MCF 10A (cell line): ENCODE results near the gene PCNX4. TPM values are rescaled to one million over a fixed set of nuclear protein-coding genes. Genes with fewer than 3 reads are reported as not detected.

ENCODE experiments used
- BruUV-seq: library from RNA; stranded (reverse); fragments of 400-500 nt; replicated peaks from 2 replicates; lab custom pipeline; 2021; lab: Mats Ljungman, UMichigan
- CTCF ChIA-PET: fragments of 300-600 bp; sonication (Branson Sonifier 250); formaldehyde crosslinking; extraction: SDS; loops from one replicate; lab custom pipeline; 2021; ENCODE audit warnings: antibody characterized with exemption, inconsistent platforms; lab: Yijun Ruan, JAX
- POLR2A ChIA-PET: fragments of 300-600, 350-650 bp; sonication (Branson Sonifier 250); formaldehyde crosslinking; extraction: SDS; loops from one replicate; lab custom pipeline; 2020; ENCODE audit warnings: antibody characterized with exemption, inconsistent platforms; lab: Yijun Ruan, JAX
- DNase-seq: peaks from one replicate; pipeline ENCODE4 v3.0.0-alpha.2; 2018; ENCODE audit not compliant: unreplicated experiment
- H3K27ac Mint-ChIP-seq: one replicate; pipeline ENCODE4 v1.8.0; 2022; ENCODE audit warnings: mild to moderate bottlenecking, low read depth, mixed read lengths; ENCODE audit not compliant: unreplicated experiment
- H3K27me3 Mint-ChIP-seq: one replicate; pipeline ENCODE4 v1.8.0; 2022; ENCODE audit warnings: mixed read lengths; ENCODE audit not compliant: insufficient read depth, unreplicated experiment
- H3K36me3 Mint-ChIP-seq: one replicate; pipeline ENCODE4 v1.8.0; 2022; ENCODE audit warnings: mild to moderate bottlenecking, moderate library complexity, mixed read lengths; ENCODE audit not compliant: insufficient read depth, unreplicated experiment
- H3K4me1 Mint-ChIP-seq: one replicate; pipeline ENCODE4 v1.8.0; 2022; ENCODE audit warnings: mixed read lengths; ENCODE audit not compliant: insufficient read depth, unreplicated experiment
- H3K4me3 Mint-ChIP-seq: one replicate; pipeline ENCODE4 v1.8.0; 2022; ENCODE audit warnings: mild to moderate bottlenecking, moderate library complexity, mixed read lengths; ENCODE audit not compliant: unreplicated experiment
- H3K9me3 Mint-ChIP-seq: one replicate; pipeline ENCODE4 v1.8.0; 2022; ENCODE audit warnings: mixed read lengths; ENCODE audit not compliant: unreplicated experiment
- intact Hi-C: fragments of 100-400 bp; cut with micrococcal nuclease; formaldehyde crosslinking; loops from 2 replicates; pipeline ENCODE4 v1.14.1; 2022
- total RNA-seq: library from RNA; stranded (reverse); gene quantifications from 2 replicates; pipeline ENCODE4 v1.2.3, GENCODE V29; 2022
- TF ChIP-seq, protein P1 (sequence below): fragments of 200-600 bp; IDR thresholded peaks from one replicate; pipeline ENCODE4 v1.8.0; 2022; ENCODE audit warnings: antibody characterized with exemption, mild to moderate bottlenecking; ENCODE audit not compliant: unreplicated experiment

The PCNX4 gene
- total RNA-seq, 1 experiment from 2014 or later: 62.8 TPM

DNA sequence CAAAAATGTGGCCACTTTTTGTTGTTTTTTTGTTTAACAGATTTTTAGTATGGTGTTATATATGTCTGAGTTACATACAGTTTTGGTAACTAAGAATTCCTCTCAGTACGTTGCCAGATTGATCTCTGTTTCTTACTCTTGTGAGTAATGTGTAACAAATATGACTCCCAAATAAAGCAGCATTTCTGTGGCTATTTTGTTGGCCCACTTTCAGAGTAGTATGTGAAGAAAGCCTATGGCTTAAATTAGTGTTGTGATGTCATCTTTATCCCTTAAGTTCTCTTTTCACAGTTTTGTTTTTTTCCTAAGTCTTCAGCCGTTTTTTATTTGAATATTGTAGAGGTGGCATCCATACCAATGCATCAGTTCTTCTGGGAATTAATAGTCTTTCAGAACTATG lies 10.7 kb downstream of the PCNX4 start:
- Mint-ChIP-seq H3K27ac (peak overlapping the region; percentile 62), H3K4me3 (no peak overlapping the region), H3K9me3 (no peaks in the 10 kb centered on the region), H3K4me1 (peaks cover 42% of the 10 kb centered on the region), H3K27me3 (no peaks in the 10 kb centered on the region), H3K36me3 (peaks cover 34% of the 10 kb centered on the region)
- DNase-seq: peak; percentile 45
- TF ChIP-seq, protein P1, sequence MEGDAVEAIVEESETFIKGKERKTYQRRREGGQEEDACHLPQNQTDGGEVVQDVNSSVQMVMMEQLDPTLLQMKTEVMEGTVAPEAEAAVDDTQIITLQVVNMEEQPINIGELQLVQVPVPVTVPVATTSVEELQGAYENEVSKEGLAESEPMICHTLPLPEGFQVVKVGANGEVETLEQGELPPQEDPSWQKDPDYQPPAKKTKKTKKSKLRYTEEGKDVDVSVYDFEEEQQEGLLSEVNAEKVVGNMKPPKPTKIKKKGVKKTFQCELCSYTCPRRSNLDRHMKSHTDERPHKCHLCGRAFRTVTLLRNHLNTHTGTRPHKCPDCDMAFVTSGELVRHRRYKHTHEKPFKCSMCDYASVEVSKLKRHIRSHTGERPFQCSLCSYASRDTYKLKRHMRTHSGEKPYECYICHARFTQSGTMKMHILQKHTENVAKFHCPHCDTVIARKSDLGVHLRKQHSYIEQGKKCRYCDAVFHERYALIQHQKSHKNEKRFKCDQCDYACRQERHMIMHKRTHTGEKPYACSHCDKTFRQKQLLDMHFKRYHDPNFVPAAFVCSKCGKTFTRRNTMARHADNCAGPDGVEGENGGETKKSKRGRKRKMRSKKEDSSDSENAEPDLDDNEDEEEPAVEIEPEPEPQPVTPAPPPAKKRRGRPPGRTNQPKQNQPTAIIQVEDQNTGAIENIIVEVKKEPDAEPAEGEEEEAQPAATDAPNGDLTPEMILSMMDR: no peak
- BruUV-seq: no TSS peak
- intact Hi-C loops: no loop called here
- POLR2A ChIA-PET: interaction anchor here (1.5 kb wide), 1 partner anchor 63 kb away, joined by 6 read pairs; the partner anchor contains the start of gene DHRS7
- CTCF ChIA-PET: no interaction called here

DNA sequence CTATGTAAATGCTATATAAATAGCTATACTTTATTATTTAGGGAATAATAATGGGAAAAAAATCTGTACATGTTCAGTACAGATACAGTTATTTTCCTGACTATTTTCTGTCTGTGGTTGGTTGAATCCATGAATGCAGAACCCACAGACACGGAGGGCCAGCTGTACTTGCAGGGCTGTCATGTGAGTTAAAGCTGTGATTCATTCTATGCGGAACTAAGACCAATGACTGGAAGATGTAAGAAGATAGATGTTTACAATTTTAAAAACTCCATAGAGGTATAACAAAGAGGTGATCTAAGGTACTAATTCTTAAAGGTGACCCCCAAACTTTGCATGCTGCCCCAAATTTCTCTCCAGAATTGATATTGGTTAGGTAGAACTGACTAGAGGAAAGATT lies 14.6 kb downstream of the PCNX4 start:
- H3K27ac Mint-ChIP-seq: peak overlapping the region; percentile 40
- no peaks in the 10 kb centered on the region for H3K27me3 Mint-ChIP-seq
- CTCF ChIA-PET: interaction anchor here (0.5 kb wide), 1 partner anchor 45 kb away, joined by 5 read pairs; no protein-coding TSS in a partner anchor
- no peak for DNase-seq
- TF ChIP-seq, protein P1: no peak
- peaks cover 42% of the 10 kb centered on the region for H3K36me3 Mint-ChIP-seq
- POLR2A ChIA-PET: no interaction called here
- intact Hi-C loops: no loop called here
- H3K4me3 Mint-ChIP-seq: no peak overlapping the region
- H3K4me1 Mint-ChIP-seq: peaks cover 34% of the 10 kb centered on the region
- no TSS peak for BruUV-seq
- no peaks in the 10 kb centered on the region for H3K9me3 Mint-ChIP-seq

DNA sequence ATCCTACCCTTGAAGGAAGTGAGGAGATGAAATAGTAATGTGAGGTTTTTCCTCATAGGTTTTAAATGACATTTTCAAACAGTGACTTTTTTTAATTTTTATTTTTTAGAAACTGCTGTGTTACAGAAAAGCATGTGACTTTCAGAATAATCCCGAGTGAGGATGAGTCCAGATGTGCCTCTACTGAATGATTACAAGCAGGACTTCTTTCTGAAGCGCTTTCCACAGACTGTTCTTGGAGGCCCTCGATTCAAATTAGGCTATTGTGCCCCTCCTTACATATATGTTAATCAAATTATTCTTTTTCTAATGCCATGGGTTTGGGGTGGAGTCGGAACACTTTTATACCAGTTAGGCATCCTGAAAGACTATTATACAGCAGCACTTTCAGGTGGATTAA lies 15.8 kb downstream of the PCNX4 start:
- Mint-ChIP-seq H3K27ac (peak overlapping the region; percentile 71), H3K36me3 (peaks cover 43% of the 10 kb centered on the region), H3K27me3 (no peaks in the 10 kb centered on the region), H3K9me3 (no peaks in the 10 kb centered on the region), H3K4me3 (no peak overlapping the region), H3K4me1 (peaks cover 25% of the 10 kb centered on the region)
- POLR2A ChIA-PET: no interaction called here
- no peak for DNase-seq
- TF ChIP-seq, protein P1: no peak
- BruUV-seq: no TSS peak
- CTCF ChIA-PET: interaction anchor here (0.6 kb wide), 1 partner anchor 383 kb away, joined by 3 read pairs; no protein-coding TSS in a partner anchor
- intact Hi-C loops: no loop called here

DNA sequence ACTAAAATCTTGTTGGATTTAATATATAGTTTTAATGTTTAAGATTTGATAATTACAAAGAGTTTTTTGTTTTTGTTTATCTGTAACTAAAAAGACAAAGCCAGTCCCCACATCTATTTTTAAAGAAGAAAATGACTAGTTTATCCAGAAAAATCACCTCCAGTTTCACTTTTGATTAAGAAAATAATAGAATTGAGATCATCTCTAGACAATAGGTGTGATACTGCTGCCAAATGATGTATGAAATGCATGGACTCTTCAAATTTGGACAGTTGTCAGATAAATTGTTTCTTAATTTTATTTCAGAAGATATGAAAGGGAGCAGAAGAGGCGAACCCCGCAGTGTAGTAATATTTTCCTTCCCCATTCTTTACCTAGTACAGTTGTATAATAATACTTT lies 20.0 kb downstream of the PCNX4 start:
- TF ChIP-seq, protein P1: no peak
- no peaks in the 10 kb centered on the region for H3K9me3 Mint-ChIP-seq
- intact Hi-C loops: no loop called here
- POLR2A ChIA-PET: interaction anchor here (0.7 to 0.9 kb wide), 2 partner anchors 11 to 20 kb away, joined by 3 read pairs; no protein-coding TSS in a partner anchor
- no peak for DNase-seq
- H3K4me1 Mint-ChIP-seq: peaks cover 16% of the 10 kb centered on the region
- BruUV-seq: no TSS peak
- H3K27ac Mint-ChIP-seq: no peak overlapping the region
- H3K27me3 Mint-ChIP-seq: no peaks in the 10 kb centered on the region
- peaks cover 55% of the 10 kb centered on the region for H3K36me3 Mint-ChIP-seq
- H3K4me3 Mint-ChIP-seq: no peak overlapping the region
- CTCF ChIA-PET: no interaction called here
